GM10248 (cell line): Measurements from ENCODE around the gene PCDH1.

Source experiments
- CTCF ChIA-PET: fragments of 300-600 bp; sonication (Branson Sonifier 250); formaldehyde crosslinking; extraction: SDS; loops from one replicate; lab custom pipeline; 2021; ENCODE audit warnings: antibody characterized with exemption; lab: Yijun Ruan, JAX
- POLR2A ChIA-PET: fragments of 350-650 bp; sonication (Branson Sonifier 250); formaldehyde crosslinking; extraction: SDS; loops from one replicate; lab custom pipeline; 2020; ENCODE audit warnings: antibody characterized with exemption; lab: Yijun Ruan, JAX
- DNase-seq: peaks from one replicate; pipeline ENCODE4 v3.0.0; 2012; ENCODE audit errors: extremely low spot score
- TF ChIP-seq, protein P1 (sequence below): IDR thresholded peaks from 2 replicates; pipeline ENCODE4 v1.5.1; 2012; ENCODE audit warnings: mild to moderate bottlenecking, low read depth; ENCODE audit errors: extremely low read depth, missing control alignments, control extremely low read depth

Gene PCDH1

DNA sequence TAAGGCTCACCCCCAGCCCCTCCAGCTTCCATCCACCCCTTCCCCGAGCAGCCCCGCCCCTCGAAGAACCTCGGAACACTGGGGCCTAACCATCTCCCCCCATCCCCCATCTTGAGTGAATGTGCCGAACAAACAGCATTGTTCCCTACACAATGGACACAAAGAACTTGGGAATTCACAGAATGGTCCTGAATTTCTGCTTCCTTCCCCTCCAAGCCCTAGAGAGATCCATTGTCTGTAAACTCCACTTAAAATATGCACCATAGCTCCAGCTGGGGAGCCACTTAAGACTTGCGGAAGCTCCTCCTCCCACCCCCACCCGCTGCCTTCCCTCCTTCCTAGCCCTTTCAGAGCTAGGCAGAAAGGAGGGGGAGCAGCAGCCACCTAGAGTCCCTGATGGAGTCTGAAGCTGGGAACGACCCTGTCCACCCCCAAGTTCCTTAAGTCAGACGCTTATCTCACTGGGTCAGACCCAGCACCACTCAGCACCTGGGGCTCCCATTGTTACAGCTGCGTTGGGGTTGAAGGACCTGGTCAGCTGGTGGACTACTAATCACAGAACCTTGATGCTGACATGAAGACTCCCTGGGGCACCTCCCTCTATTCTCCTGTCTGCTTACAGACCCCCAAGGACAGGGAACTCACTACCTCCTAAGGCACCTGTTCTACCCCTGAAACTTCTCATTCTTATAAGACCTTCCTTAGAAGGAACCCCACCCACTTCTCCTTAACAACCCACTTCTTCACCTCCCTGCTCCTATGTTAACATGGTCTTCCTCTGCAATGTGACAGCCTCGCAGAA lies 61.4 kb downstream of the PCDH1 start:
- ChIA-PET CTCF (interaction anchor here (0.7 to 4.7 kb wide), 7 partner anchors 10 to 198 kb away, joined by 3 to 17 read pairs (median 4); partner anchors contain the start of genes DIAPH1 and PCDH1), POLR2A (no interaction called here)
- DNase-seq = no peak
- TF ChIP-seq, protein P1, sequence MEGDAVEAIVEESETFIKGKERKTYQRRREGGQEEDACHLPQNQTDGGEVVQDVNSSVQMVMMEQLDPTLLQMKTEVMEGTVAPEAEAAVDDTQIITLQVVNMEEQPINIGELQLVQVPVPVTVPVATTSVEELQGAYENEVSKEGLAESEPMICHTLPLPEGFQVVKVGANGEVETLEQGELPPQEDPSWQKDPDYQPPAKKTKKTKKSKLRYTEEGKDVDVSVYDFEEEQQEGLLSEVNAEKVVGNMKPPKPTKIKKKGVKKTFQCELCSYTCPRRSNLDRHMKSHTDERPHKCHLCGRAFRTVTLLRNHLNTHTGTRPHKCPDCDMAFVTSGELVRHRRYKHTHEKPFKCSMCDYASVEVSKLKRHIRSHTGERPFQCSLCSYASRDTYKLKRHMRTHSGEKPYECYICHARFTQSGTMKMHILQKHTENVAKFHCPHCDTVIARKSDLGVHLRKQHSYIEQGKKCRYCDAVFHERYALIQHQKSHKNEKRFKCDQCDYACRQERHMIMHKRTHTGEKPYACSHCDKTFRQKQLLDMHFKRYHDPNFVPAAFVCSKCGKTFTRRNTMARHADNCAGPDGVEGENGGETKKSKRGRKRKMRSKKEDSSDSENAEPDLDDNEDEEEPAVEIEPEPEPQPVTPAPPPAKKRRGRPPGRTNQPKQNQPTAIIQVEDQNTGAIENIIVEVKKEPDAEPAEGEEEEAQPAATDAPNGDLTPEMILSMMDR = no peak

DNA sequence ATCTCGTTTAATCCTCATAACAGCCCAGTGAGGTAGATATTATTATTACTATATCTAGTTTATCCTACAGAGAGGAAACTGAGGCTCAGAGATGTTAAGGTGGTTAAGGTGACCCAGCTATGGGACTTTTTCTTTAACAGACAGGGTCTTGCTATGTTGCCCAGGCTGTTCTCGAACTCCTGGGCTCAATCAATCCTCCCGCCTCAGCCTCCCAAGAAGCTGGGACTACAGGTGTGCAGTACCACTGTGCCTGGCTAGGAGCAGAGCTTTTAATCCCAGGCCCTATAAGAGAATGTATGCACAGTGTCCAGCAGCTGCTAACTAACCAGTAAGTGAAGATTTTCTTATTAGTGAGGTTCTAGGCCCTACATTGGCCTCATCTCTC lies 62.4 kb downstream of the PCDH1 start:
- TF ChIP-seq, protein P1 = no peak
- CTCF ChIA-PET = interaction anchor here (0.6 to 5.9 kb wide), 10 partner anchors 10 to 328 kb away, joined by 3 to 34 read pairs (median 6); partner anchors contain the start of gene PCDH1
- no peak for DNase-seq
- POLR2A ChIA-PET = no interaction called here

DNA sequence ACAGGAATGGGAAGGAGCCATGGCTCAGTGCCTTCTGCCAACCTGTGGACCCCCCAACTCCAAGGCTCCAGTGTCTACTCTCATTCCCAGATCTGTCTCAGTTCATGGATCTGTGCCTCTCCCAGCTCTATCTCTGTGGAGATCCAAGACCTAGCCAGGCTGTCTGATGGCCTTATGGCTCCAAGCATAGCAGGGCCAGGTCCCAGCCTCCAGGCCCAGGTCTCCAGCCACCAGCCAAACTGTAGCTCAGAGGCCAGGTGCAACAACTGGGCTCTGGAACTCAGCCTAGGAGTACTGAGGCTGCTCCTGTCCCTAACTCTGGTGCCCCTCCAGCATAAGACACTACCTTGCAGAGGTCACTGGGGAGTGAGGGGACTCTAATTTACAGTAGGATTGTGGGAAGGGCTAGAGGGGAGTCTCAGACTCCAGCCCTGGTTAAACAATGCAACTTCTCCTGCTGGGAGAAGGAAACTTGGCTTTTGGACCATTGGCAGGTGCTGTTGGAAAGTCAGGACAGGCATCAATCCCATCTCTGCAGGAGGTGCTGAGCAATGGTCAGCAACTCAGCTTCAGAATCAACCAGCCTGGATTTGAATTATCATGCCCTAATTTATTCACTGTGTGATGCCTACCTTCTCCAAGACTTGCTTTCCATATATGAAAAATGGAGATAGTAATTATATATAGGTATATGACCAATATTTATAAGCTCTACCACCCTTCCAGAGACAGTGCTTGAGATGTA lies 63.0 kb downstream of the PCDH1 start:
- CTCF ChIA-PET = interaction anchor here (0.6 to 5.9 kb wide), 15 partner anchors 7 to 328 kb away, joined by 3 to 34 read pairs (median 5); partner anchors contain the start of gene PCDH1
- POLR2A ChIA-PET = no interaction called here
- DNase-seq = no peak
- TF ChIP-seq, protein P1 = no peak

DNA sequence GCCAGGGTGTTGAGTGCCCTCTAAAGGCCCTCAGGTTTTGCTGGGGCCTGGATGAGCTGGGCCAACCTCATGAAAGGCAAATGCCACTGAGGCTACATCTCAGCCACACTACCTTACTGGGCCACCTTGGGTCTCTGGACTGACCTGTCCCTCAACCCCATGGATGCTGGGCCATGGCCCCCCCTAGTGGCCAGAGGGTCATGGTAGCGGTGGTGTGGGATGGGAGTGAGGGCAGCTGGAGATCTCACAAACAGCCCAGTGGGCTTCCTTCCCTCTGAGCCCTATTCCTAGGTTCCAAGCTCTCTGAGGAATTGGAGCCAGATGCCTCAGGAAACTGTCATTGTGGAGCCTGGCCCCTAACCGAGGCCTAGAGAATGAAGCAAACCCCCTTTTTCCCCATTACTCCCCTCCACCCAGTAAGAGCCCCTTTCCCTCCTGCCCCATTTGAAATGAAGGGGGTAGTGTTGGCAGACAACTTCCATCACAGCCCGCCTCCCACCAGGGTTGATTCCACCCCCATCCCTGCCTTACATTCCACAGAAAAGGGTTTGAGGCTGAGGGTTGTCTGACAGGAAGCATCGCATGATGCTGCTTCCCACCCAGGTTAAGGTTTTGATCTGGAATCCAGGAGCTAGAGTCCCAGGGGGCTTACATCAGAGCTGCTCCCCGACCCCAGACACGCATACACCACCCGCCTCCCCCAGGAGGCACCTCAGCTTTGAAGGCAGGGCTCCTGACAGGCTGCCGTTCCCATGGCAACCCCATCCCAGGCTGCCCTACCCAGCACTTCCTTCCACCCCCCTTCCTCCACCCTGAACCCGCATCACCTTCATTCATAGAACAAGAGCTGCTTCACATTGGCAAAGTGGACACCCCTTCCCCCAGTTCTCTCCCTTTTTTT lies 63.9 kb downstream of the PCDH1 start:
- TF ChIP-seq, protein P1 = peak; percentile 73
- DNase-seq = peak; percentile 76
- ChIA-PET CTCF (interaction anchor here (0.7 to 5.9 kb wide), 16 partner anchors 8 to 150 kb away, joined by 3 to 34 read pairs (median 4); partner anchors contain the start of gene PCDH1), POLR2A (no interaction called here)

DNA sequence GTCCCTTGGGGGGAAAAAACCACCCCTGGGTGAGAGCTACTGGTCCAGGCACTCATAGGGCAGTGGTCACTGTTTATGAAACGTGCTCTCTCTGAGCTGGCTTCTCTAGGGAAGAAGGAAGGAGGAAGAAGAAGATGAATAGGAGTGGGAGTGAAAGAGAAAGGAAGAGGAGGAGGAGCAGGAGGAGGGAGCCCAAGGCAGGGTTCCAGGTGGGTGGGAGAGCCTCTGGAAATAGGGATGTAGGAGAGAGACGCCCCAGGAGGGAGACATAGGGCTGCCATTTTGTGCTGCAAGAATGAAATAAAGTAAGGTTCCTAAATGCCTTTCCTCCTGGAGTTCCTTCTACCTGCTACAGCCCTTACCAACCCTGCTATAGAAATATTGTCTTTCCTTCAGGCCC lies 65.7 kb downstream of the PCDH1 start:
- TF ChIP-seq, protein P1 = no peak
- POLR2A ChIA-PET = no interaction called here
- CTCF ChIA-PET = interaction anchor here (0.8 to 5.9 kb wide), 11 partner anchors 10 to 129 kb away, joined by 3 to 34 read pairs (median 3); partner anchors contain the start of gene PCDH1
- DNase-seq = no peak
